Stimulated activated memory B cell treated with anti-CD40 and anti-IgM and Interleukin-4, amounts not matched to agents 10 μg/mL and 1 μg/mL and 100 μg/mL, for 72 hours (primary cell): Measurements from ENCODE around the gene KCNN4.
"Not testable (repeated sequence)": the region's sequence is repeated elsewhere in the genome, so short reads cannot be mapped to it uniquely, and the experiment has no call there.

Experiments used
- ATAC-seq: fragments of 150-1000 bp; cut with Tn5 transposase; 2 replicates; pipeline ENCODE4 v1.10.0; 2021
- H3K27ac Mint-ChIP-seq: one replicate; pipeline ENCODE4 v1.8.0; 2022; ENCODE audit warnings: mild to moderate bottlenecking, mixed read lengths
- H3K27me3 Mint-ChIP-seq: one replicate; pipeline ENCODE4 v1.8.0; 2022; ENCODE audit warnings: mixed read lengths
- H3K36me3 Mint-ChIP-seq: one replicate; pipeline ENCODE4 v1.8.0; 2022; ENCODE audit warnings: mixed read lengths
- H3K4me1 Mint-ChIP-seq: one replicate; pipeline ENCODE4 v1.8.0; 2022; ENCODE audit warnings: mixed read lengths
- H3K4me3 Mint-ChIP-seq: one replicate; pipeline ENCODE4 v1.8.0; 2022; ENCODE audit warnings: mild to moderate bottlenecking, moderate library complexity, mixed read lengths
- H3K9me3 Mint-ChIP-seq: one replicate; pipeline ENCODE4 v1.8.0; 2022; ENCODE audit warnings: mixed read lengths

Gene KCNN4

DNA sequence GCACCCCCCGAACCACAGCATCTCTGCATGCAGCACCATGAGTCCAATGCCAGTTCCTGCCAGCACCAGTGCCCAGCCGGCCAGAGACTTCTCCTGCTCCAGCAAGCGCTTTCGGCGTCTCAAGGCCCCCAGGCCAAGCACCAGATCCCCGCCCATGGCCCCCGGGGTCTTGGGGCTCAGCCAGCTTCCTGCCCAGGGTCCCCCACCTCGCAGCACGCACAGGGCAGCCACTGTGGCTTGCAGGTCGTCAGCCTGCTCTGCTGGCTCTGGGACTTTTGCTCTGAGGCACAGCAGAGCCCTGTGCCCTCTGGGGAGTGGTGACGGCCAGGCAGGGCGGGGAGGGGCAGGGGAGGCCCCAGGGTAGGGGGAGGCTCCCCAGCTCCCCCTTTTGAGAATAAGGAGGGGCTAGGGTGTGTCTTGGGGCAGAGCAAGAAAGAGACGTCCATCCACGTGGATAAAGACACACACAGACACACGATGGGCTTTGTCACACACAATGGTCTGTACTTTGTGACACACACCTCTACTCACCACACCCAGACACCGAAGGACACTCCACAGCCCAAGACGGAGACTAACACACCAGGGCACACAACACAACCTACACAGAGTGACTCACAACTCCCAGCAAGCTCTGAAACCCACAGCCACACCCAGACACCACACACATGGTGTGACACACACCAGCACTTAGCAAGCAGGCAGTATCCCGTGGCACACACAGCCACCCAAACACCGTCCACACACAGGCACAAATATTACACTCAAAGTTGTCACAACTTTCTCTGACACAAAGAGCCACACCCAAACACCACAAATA, at the start of gene KCNN4:
Gene KCNN4 (minus strand): TSS at position 268 of the 820 bp plus-strand sequence. CDS start 112 bp downstream, at position 156.
- peak; percentile 85 for ATAC-seq
- peak within 1 kb of the TSS; percentile 82 for H3K4me3 Mint-ChIP-seq
- H3K27me3 Mint-ChIP-seq: no peaks in the 10 kb centered on the region
- peaks cover 88% of the 10 kb centered on the region for H3K4me1 Mint-ChIP-seq
- H3K9me3 Mint-ChIP-seq: peaks cover 3% of the 10 kb centered on the region
- peaks cover 22% of the 10 kb centered on the region for H3K36me3 Mint-ChIP-seq
- peak within 1 kb of the TSS; percentile 93 for H3K27ac Mint-ChIP-seq

DNA sequence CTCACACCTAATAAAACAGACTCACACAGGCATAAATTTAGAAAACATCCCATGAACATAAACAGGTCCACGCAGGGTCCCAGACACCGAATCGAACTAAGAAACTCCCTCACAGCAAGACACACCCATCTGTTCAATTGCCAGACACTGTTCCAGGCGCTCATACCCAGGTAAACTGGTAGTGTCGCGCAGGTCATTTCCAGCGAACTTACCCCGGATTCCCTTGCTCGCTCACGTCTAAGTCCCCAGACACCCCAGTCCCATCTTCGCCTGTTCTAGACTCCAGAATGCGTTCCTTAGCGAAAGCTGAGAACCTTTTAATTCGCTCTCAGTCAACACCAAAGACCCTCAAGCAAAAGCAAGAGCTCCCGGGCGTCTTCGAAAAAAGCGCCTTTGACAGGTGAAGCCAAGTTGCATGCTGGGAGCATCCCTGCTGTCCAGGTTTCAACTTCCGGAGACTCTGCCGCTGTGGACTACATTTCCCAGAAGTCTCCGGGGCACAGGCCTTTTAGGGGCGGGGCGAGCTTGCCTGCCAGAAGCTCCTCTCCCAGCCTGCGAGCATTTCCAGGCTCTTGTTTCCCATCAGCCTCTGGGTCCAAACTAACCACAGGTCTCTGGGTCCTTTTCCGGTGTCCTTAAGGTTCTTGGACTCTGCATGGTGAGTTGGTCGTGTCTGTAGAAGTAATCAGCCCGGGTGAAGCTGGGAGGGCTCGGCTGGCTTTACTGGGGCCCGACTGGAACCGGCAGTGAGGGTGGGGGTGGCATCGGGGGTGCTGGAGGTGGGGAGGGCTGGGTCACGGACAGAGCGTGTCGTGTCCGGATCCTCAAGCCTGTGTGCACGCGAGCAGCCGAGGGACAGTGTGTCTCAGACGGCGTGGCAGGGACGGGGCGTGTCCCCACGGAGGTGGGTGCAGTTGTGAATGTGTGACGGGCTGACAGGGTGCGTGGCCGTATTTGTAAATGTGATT, 46.3 kb upstream of the KCNN4 start, which contains the start of gene ZNF283:
Gene ZNF283 (plus strand): TSS at position 535 of the 968 bp plus-strand sequence. CDS start 6,184 bp downstream, outside the sequence.
- peak; percentile 98 for ATAC-seq
- Mint-ChIP-seq H3K4me1 (peaks cover 19% of the 10 kb centered on the region), H3K27me3 (no peaks in the 10 kb centered on the region), H3K36me3 (peaks cover 32% of the 10 kb centered on the region), H3K4me3 (peak within 1 kb of the TSS; percentile 89), H3K27ac (peak within 1 kb of the TSS; percentile 78), H3K9me3 (peaks cover 15% of the 10 kb centered on the region)

GRCh38 chr19:43824572-43824971, 43.8 kb upstream of the KCNN4 start:
- Mint-ChIP-seq H3K4me1 (peaks cover 27% of the 10 kb centered on the region), H3K36me3 (peaks cover 11% of the 10 kb centered on the region), H3K27me3 (peaks cover 14% of the 10 kb centered on the region), H3K9me3 (peaks cover 18% of the 10 kb centered on the region)
- not testable (repeated sequence) for H3K27ac Mint-ChIP-seq, ATAC-seq, H3K4me3 Mint-ChIP-seq

DNA sequence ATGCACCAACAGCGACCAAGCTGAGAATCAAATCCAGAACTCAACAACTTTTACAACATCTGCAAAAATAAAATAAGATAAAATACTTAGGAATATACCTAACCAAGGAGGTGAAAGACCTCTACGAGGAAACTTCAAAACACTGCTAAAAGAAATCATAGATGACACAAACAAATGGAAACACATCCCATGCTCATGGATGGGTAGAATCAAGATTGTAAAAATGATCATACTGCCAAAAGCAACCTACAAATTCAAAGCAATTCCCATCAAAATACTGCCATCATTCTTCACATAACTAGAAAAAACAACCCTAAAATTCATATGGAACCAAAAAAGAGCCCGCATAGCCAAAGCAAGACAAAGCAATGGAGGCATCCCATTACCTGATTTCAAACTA, 43.1 kb upstream of the KCNN4 start:
- H3K4me3 Mint-ChIP-seq, H3K27ac Mint-ChIP-seq, H3K36me3 Mint-ChIP-seq, ATAC-seq: not testable (repeated sequence)
- Mint-ChIP-seq H3K9me3 (peaks cover 18% of the 10 kb centered on the region), H3K4me1 (peaks cover 27% of the 10 kb centered on the region), H3K27me3 (peaks cover 21% of the 10 kb centered on the region)

GRCh38 chr19:43820884-43821215, 40.1 kb upstream of the KCNN4 start:
- no peak for ATAC-seq
- H3K27ac Mint-ChIP-seq: no peak overlapping the region
- peak overlapping the region; percentile 84 for H3K4me3 Mint-ChIP-seq
- peaks cover 39% of the 10 kb centered on the region for H3K27me3 Mint-ChIP-seq
- peaks cover 12% of the 10 kb centered on the region for H3K9me3 Mint-ChIP-seq
- H3K4me1 Mint-ChIP-seq: peaks cover 9% of the 10 kb centered on the region
- H3K36me3 Mint-ChIP-seq: no peaks in the 10 kb centered on the region

DNA sequence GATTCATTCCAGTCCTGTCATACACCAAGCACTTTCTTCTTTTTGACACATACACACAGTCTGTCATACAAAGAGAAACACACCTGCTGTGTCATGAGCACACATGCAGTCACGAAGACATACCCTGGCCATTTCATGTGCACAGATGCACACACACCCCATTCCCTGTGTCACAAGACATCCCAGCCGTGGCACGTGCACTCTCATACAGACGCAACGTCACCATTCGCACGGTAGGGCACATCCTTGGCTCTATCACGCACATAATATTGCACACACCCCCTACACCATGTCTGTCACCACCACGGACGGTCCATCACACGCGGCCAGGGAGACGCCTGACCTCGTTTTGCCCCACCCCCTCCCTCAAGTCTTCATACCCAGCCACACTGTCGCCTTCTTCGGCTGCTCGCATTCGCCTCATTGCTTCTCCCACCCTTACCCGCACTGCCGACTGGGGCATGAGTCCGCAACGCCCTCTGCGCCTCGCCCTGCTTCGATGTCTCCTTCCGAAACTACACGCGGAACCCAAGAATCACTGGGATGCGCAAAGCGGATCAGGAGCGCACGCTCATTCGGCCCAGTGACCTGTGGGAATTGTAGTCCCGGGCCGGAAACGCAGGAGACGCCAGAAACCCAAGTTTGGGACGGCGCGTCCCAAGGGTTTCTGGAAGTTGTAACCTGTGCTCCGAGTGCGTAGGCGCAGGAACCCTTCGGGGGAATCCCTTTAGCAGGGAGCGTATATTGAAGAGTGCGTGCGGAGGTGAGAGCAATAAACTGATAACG, 39.5 kb upstream of the KCNN4 start:
- H3K4me3 Mint-ChIP-seq: peak overlapping the region; percentile 84
- peak; percentile 41 for ATAC-seq

GRCh38 chr19:43818500-43818899, 37.7 kb upstream of the KCNN4 start:
- Mint-ChIP-seq H3K4me3 (no peak overlapping the region), H3K27ac (no peak overlapping the region), H3K4me1 (peaks cover 9% of the 10 kb centered on the region), H3K9me3 (peaks cover 12% of the 10 kb centered on the region), H3K36me3 (no peaks in the 10 kb centered on the region), H3K27me3 (peaks cover 52% of the 10 kb centered on the region)
- ATAC-seq: no peak

More for the DNA sequence above, 39.5 kb upstream of the KCNN4 start:
- peaks cover 9% of the 10 kb centered on the region for H3K4me1 Mint-ChIP-seq
- peaks cover 43% of the 10 kb centered on the region for H3K27me3 Mint-ChIP-seq
- no peaks in the 10 kb centered on the region for H3K36me3 Mint-ChIP-seq
- peaks cover 12% of the 10 kb centered on the region for H3K9me3 Mint-ChIP-seq
- H3K27ac Mint-ChIP-seq: no peak overlapping the region

GRCh38 chr19:43817454-43817853, 36.7 kb upstream of the KCNN4 start:
- not testable (repeated sequence) for H3K36me3 Mint-ChIP-seq, H3K4me3 Mint-ChIP-seq, H3K4me1 Mint-ChIP-seq, ATAC-seq, H3K27ac Mint-ChIP-seq
- Mint-ChIP-seq H3K9me3 (peaks cover 12% of the 10 kb centered on the region), H3K27me3 (peaks cover 63% of the 10 kb centered on the region)

DNA sequence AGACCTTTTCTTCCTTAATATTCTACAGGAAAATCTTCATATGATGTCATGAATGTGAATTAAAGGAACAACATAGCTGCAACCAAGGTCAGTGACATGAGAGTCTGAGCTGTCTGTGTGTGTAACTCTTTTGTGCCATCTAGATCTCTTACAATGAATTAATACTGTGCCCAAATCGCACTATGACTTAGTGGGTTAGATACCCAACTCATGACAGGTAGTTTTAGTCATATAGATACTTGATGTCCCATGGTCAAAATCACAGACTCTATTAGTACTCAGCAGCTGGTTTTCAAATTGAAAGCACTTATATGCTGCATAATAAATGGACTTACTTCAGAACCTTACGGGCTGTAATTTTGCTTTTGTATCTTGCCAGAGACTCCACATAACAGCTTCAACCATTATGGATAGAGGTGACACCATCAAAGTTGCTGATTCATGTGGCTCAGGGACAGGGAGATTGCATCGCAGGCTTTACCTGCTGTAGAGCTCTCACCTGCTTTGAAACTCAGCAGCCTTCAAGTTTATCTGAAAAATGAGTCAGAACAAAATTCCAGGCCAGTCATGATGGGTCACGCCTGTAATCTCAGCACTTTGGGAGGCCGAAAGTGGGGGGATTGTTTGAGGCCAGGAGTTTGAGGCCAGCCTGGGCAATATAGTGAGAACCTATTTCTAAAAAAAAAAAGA, 34.0 kb upstream of the KCNN4 start:
- Mint-ChIP-seq H3K27me3 (peaks cover 75% of the 10 kb centered on the region), H3K4me1 (no peaks in the 10 kb centered on the region), H3K9me3 (peaks cover 6% of the 10 kb centered on the region), H3K4me3 (no peak overlapping the region), H3K36me3 (no peaks in the 10 kb centered on the region), H3K27ac (no peak overlapping the region)
- no peak for ATAC-seq

DNA sequence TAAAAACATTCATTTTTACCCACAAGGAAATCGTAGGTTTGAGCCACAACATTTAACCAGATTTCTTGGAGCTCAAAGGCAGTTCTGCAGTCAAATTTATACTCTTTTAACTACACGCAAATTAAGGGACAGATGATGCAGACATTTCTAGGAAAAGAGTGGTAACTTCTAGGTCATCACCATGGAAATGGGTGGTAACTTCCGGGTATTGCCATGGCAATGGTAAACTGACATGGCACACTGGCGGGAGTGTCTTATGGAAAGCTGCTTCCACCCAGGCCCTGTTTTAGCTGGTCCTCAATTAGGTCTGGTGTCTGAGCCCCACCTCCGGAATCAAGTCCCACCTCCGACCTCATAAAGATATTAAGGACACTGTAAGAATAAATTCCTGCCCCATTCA, 31.9 kb upstream of the KCNN4 start:
- H3K36me3 Mint-ChIP-seq: no peaks in the 10 kb centered on the region
- ATAC-seq: no peak

DNA sequence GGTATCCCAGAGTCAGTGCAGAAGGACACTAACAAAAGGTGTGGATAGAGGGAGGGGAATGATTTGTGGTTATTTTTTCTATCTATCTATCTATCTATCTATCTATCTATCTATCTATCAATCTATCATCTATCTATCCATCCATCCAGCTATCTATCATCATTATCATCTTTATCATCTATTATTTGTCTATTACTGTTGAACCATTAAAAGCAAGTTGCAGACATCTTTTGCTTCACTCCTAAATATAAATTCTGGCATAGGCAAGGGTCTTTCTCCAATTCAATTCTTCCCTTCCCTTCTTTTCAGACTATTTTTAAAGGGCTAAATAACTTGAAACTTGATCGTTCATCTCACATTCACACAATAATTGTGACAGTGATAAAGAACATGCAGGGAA, 31.5 kb upstream of the KCNN4 start:
- Mint-ChIP-seq H3K36me3 (no peaks in the 10 kb centered on the region), H3K4me1 (no peaks in the 10 kb centered on the region), H3K27ac (no peak overlapping the region), H3K4me3 (no peak overlapping the region), H3K27me3 (peaks cover 65% of the 10 kb centered on the region), H3K9me3 (peaks cover 6% of the 10 kb centered on the region)
- no peak for ATAC-seq

More for the DNA sequence above, 31.9 kb upstream of the KCNN4 start:
- Mint-ChIP-seq H3K27ac (no peak overlapping the region), H3K4me1 (no peaks in the 10 kb centered on the region), H3K4me3 (no peak overlapping the region), H3K9me3 (peaks cover 6% of the 10 kb centered on the region), H3K27me3 (peaks cover 61% of the 10 kb centered on the region)

GRCh38 chr19:43811837-43812236, 31.1 kb upstream of the KCNN4 start:
- Mint-ChIP-seq H3K36me3 (no peaks in the 10 kb centered on the region), H3K27ac (no peak overlapping the region), H3K4me1 (no peaks in the 10 kb centered on the region), H3K9me3 (peaks cover 3% of the 10 kb centered on the region), H3K4me3 (no peak overlapping the region), H3K27me3 (peaks cover 69% of the 10 kb centered on the region)
- no peak for ATAC-seq

GRCh38 chr19:43809762-43810696, 29.3 kb upstream of the KCNN4 start:
- no peaks in the 10 kb centered on the region for H3K9me3 Mint-ChIP-seq
- no peak overlapping the region for H3K27ac Mint-ChIP-seq
- no peaks in the 10 kb centered on the region for H3K4me1 Mint-ChIP-seq
- no peaks in the 10 kb centered on the region for H3K36me3 Mint-ChIP-seq
- ATAC-seq: no peak
- peaks cover 69% of the 10 kb centered on the region for H3K27me3 Mint-ChIP-seq
- H3K4me3 Mint-ChIP-seq: no peak overlapping the region
